H1 (cell line): ENCODE data around the gene DENND5B. TPM values are rescaled to one million over a fixed set of nuclear protein-coding genes. Genes with fewer than 3 reads are reported as not detected.

ENCODE experiments used
- CBX5 ChIP-seq: fragments of 300-800, 300-1000 bp; sonication (generic); IDR thresholded peaks from 2 replicates; pipeline ENCODE4 v1.7.1; 2016; ENCODE audit warnings: antibody characterized with exemption, low read length, low read depth
- CHD1 ChIP-seq: IDR thresholded peaks from 2 replicates; pipeline ENCODE4 v1.6.1; 2012; ENCODE audit warnings: low read depth, low read length, improper control_type of control experiment
- CHD7 ChIP-seq: fragments of 300-600 bp; sonication (generic); IDR thresholded peaks from 2 replicates; pipeline ENCODE4 v1.7.1; 2012; ENCODE audit warnings: low read length, moderate library complexity, mild to moderate bottlenecking, inconsistent platforms; ENCODE audit not compliant: insufficient replicate concordance
- POLR2AphosphoS5 ChIP-seq: IDR thresholded peaks from 2 replicates; pipeline ENCODE4 v1.6.1; 2011; ENCODE audit warnings: low read depth, low read length
- TEAD4 ChIP-seq: IDR thresholded peaks from 2 replicates; pipeline ENCODE4 v1.6.1; 2012; ENCODE audit warnings: low read depth, low read length, inconsistent platforms, mixed read lengths
- polyA plus RNA-seq, 7 experiments: library from polyadenylated mRNA; depleted of rRNA in 3 of 7; stranded (reverse) in 5 of 7; unstranded in 2 of 7; fragments of >200 nt in 5 of 7; fragments of 200-250 nt in 2 of 7; gene quantifications; 1 replicate in 5 of 7; 2 replicates in 1 of 7; 4 replicates in 1 of 7; pipeline versions ENCODE4 v1.2.1 to v1.2.3, GENCODE V29; 2011 to 2013; ENCODE audit warnings: missing spikeins in 2 of 7, mixed read lengths in 2 of 7
- total RNA-seq: library from RNA; stranded (reverse); fragmentation: NEBNext Ultra II Directional; extraction: Animal tissue kit (Norgen Biotek cat#: 25700); gene quantifications from 2 replicates; pipeline ENCODE4 v1.2.1, GENCODE V29; 2021
- TF ChIP-seq, protein P1 (sequence below): IDR thresholded peaks from 2 replicates; pipeline ENCODE4 v1.6.1; 2011; ENCODE audit warnings: low read depth, mild to moderate bottlenecking, low read length; ENCODE audit not compliant: insufficient read depth

Gene DENND5B
- total and polyA plus RNA-seq, 2 of the 8 experiments (the other 6 are each of a cell fraction or from before 2014, with no cell fraction given), result 13.4 to 20.2 TPM

- no peak for TF ChIP-seq CHD7
- TF ChIP-seq POLR2AphosphoS5, result no peak
- no peak for TF ChIP-seq CBX5
- TF ChIP-seq CHD1, result no peak
- TF ChIP-seq, protein P1, sequence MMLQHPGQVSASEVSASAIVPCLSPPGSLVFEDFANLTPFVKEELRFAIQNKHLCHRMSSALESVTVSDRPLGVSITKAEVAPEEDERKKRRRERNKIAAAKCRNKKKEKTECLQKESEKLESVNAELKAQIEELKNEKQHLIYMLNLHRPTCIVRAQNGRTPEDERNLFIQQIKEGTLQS, result no peak
- no peak for TF ChIP-seq TEAD4
Observed at GRCh38 chr12:31343139-31343538, 247.8 kb downstream of the DENND5B start (continued).
